Measurements from ENCODE around the gene ABCB10.
A peak's percentile ranks its signal among the peaks of the same experiment; 100 is the strongest.
"Not testable (repeated sequence)": the region's sequence is repeated elsewhere in the genome, so short reads cannot be mapped to it uniquely, and the experiment has no call there.

Gene ABCB10

GRCh38 chr1:229479660-229480399 is 78.7 kb downstream of the ABCB10 start:
- peaks cover 20% of the 10 kb centered on the region for H3F3A ChIP-seq (ENCODE audit: control insufficient read depth, insufficient read depth)
- peaks cover 43% of the 10 kb centered on the region for H3K4me1 ChIP-seq (ENCODE audit: control insufficient read depth, low read length)
- H3K4me2 ChIP-seq (ENCODE audit: low read length): peak overlapping the region; percentile 67
- peak overlapping the region; percentile 73 for H3K27ac ChIP-seq (ENCODE audit: low read depth, low read length)
- no peaks in the 10 kb centered on the region for H3K9me2 ChIP-seq (replicated peaks; ENCODE audit: control insufficient read depth, low read length)
- H3K9me3 ChIP-seq (ENCODE audit: control insufficient read depth, insufficient read depth, low read length): no peaks in the 10 kb centered on the region
- no peaks in the 10 kb centered on the region for H3K27me3 ChIP-seq (ENCODE audit: control insufficient read depth, low read length)
- peaks cover 78% of the 10 kb centered on the region for H3K36me3 ChIP-seq (ENCODE audit: control insufficient read depth, low read length)
- H3K4me3 ChIP-seq (ENCODE audit: low read length): peak overlapping the region; percentile 55
- H3K79me2 ChIP-seq (ENCODE audit: control insufficient read depth, low read length): peaks cover 20% of the 10 kb centered on the region
- TF ChIP-seq CTCF (IDR thresholded peaks at IDR 0.05; ENCODE audit: low read depth, low read length, poor library complexity, severe bottlenecking) (no peak), EZH2phosphoT487 (IDR thresholded peaks at IDR 0.05; ENCODE audit: borderline replicate concordance, low read length) (no peak)
- no peaks in the 10 kb centered on the region for H4K20me1 ChIP-seq (ENCODE audit: control insufficient read depth, insufficient read depth, low read depth, low read length)

- no peaks in the 10 kb centered on the region for H3K9me2 ChIP-seq (replicated peaks; ENCODE audit: control insufficient read depth, low read length)
- no peaks in the 10 kb centered on the region for H3K9me3 ChIP-seq (ENCODE audit: control insufficient read depth, insufficient read depth, low read length)
- TF ChIP-seq CTCF (IDR thresholded peaks at IDR 0.05; ENCODE audit: low read depth, low read length, poor library complexity, severe bottlenecking): no peak
- TF ChIP-seq EZH2phosphoT487 (IDR thresholded peaks at IDR 0.05; ENCODE audit: borderline replicate concordance, low read length): no peak
- peak overlapping the region; percentile 73 for H3K27ac ChIP-seq (ENCODE audit: low read depth, low read length)
- peak overlapping the region; percentile 55 for H3K4me3 ChIP-seq (ENCODE audit: low read length)
- H3K4me1 ChIP-seq (ENCODE audit: control insufficient read depth, low read length): peaks cover 43% of the 10 kb centered on the region
- peak overlapping the region; percentile 67 for H3K4me2 ChIP-seq (ENCODE audit: low read length)
- H3K36me3 ChIP-seq (ENCODE audit: control insufficient read depth, low read length): peaks cover 81% of the 10 kb centered on the region
- no peaks in the 10 kb centered on the region for H4K20me1 ChIP-seq (ENCODE audit: control insufficient read depth, insufficient read depth, low read depth, low read length)
- peaks cover 16% of the 10 kb centered on the region for H3F3A ChIP-seq (ENCODE audit: control insufficient read depth, insufficient read depth)
- peaks cover 20% of the 10 kb centered on the region for H3K79me2 ChIP-seq (ENCODE audit: control insufficient read depth, low read length)
- no peaks in the 10 kb centered on the region for H3K27me3 ChIP-seq (ENCODE audit: control insufficient read depth, low read length)
Observed at GRCh38 chr1:229478852-229479251, 79.7 kb downstream of the ABCB10 start.

- H3K9me2 ChIP-seq (replicated peaks; ENCODE audit: control insufficient read depth, low read length); H3K4me2 ChIP-seq (ENCODE audit: low read length); H3K27me3 ChIP-seq (ENCODE audit: control insufficient read depth, low read length); H3K27ac ChIP-seq (ENCODE audit: low read depth, low read length); H4K20me1 ChIP-seq (ENCODE audit: control insufficient read depth, insufficient read depth, low read depth, low read length); H3K9me3 ChIP-seq (ENCODE audit: control insufficient read depth, insufficient read depth, low read length); H3K4me3 ChIP-seq (ENCODE audit: low read length): not testable (repeated sequence)
- Histone ChIP-seq H3K4me1 (ENCODE audit: control insufficient read depth, low read length) (peaks cover 27% of the 10 kb centered on the region), H3F3A (ENCODE audit: control insufficient read depth, insufficient read depth) (peaks cover 13% of the 10 kb centered on the region), H3K79me2 (ENCODE audit: control insufficient read depth, low read length) (peaks cover 13% of the 10 kb centered on the region), H3K36me3 (ENCODE audit: control insufficient read depth, low read length) (peaks cover 73% of the 10 kb centered on the region)
Observed at GRCh38 chr1:229475859-229476258, 82.6 kb downstream of the ABCB10 start.

GRCh38 chr1:229474509-229474908 is 84.0 kb downstream of the ABCB10 start:
- Histone ChIP-seq H3K36me3 (ENCODE audit: control insufficient read depth, low read length) (peaks cover 77% of the 10 kb centered on the region), H3K79me2 (ENCODE audit: control insufficient read depth, low read length) (peaks cover 8% of the 10 kb centered on the region), H3K27ac (ENCODE audit: low read depth, low read length) (no peak overlapping the region), H3K4me1 (ENCODE audit: control insufficient read depth, low read length) (peaks cover 14% of the 10 kb centered on the region), H3K9me2 (replicated peaks; ENCODE audit: control insufficient read depth, low read length) (no peaks in the 10 kb centered on the region), H3K9me3 (ENCODE audit: control insufficient read depth, insufficient read depth, low read length) (no peaks in the 10 kb centered on the region), H3K4me2 (ENCODE audit: low read length) (no peak overlapping the region), H3F3A (ENCODE audit: control insufficient read depth, insufficient read depth) (peaks cover 10% of the 10 kb centered on the region), H3K4me3 (ENCODE audit: low read length) (no peak overlapping the region), H3K27me3 (ENCODE audit: control insufficient read depth, low read length) (no peaks in the 10 kb centered on the region), H4K20me1 (ENCODE audit: control insufficient read depth, insufficient read depth, low read depth, low read length) (no peaks in the 10 kb centered on the region)
- TF ChIP-seq EZH2phosphoT487 (IDR thresholded peaks at IDR 0.05; ENCODE audit: borderline replicate concordance, low read length): no peak
- TF ChIP-seq CTCF (IDR thresholded peaks at IDR 0.05; ENCODE audit: low read depth, low read length, poor library complexity, severe bottlenecking): no peak
